Kidney tubule cell (primary cell): ENCODE data around the gene TMEM220.

Experiments
- DNase-seq: peaks from one replicate; pipeline ENCODE4 v3.0.0-alpha.2; 2018; ENCODE audit warnings: low spot score

Gene TMEM220

DNA sequence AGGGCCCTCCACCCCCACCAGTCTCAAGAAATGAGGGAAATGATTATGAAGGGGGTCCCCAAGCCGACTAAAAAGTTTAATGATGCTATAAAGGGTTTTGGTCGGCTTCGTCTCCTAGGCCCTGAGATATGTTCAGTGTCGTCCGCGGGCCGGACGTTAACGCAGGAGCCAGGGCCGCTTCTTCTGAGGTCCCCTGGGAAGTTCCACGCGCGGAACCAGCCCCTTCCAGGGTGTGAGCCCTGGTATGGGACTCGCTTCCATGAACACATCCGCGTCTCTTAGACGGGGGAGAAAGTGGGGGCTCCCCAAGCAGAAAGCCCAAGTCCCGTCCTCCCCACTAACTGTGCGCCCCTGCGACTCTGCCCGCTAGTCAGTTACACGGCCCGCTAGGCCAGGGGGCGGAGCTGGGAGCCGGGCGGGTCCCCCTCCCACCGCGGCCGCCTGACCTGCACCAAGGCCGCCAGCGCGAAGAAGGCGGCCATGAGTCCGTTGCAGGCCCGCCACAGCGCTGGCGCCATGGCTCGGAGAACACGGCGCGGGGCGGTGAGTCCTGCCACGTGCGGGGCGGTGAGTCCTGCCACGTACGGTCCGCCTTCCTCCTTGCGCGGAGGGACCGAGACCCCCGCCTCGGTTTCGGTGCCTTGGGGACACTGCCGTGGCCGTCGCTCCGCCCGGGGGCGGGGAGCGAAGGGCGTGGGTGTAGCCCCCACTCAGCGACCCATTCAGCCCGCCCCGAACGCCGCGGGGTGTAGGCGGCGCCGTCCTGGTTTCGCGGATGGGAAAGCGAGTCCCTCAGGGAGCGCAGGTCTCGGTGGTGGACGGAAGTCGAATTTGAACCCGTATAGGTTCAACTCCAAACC, at the start of gene TMEM220:
Gene TMEM220, minus strand, starts transcription at position 690 of the 860 bp plus-strand sequence. Its CDS starts 172 bp downstream, at position 518.
- DNase-seq = peak; percentile 75

DNA sequence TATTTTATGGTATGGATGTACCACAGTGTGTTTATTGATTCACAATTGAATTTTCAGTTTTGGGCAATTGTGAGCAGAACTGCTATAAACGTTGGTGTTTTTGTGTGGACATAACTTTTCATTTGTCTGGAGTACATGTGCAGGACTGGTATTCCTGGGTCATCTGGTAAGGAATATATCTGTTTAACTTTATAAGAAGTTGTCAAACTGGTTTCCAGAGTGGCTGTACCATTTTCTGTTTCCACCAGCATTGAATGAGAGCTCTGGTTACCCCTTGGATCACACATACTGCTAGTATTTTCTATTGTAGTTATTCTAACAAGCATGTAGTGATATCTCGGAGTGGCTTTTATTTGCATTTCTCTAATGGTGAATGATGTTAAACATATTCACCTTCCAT, 49.8 kb upstream of the TMEM220 start:
- DNase-seq = no peak

DNA sequence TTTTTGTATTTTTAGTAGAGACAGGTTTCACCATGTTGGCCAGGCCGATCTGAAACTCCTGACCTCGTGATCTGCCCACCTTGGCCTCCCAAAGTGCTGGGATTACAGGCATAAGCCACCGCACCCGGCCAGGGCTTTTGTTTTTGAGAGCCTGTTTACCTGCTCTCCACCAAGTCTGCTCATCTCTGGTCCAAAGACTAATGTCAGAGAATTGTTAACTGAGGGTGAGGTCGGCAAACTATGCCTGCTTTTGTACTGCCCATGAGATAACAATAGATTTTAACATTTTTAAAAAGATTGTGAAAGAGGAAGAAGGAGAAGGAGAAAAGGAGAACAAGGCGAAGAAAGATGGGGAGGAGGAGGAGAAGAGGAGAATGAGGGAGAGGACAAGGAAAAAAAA, 48.1 kb upstream of the TMEM220 start:
- DNase-seq = no peak

DNA sequence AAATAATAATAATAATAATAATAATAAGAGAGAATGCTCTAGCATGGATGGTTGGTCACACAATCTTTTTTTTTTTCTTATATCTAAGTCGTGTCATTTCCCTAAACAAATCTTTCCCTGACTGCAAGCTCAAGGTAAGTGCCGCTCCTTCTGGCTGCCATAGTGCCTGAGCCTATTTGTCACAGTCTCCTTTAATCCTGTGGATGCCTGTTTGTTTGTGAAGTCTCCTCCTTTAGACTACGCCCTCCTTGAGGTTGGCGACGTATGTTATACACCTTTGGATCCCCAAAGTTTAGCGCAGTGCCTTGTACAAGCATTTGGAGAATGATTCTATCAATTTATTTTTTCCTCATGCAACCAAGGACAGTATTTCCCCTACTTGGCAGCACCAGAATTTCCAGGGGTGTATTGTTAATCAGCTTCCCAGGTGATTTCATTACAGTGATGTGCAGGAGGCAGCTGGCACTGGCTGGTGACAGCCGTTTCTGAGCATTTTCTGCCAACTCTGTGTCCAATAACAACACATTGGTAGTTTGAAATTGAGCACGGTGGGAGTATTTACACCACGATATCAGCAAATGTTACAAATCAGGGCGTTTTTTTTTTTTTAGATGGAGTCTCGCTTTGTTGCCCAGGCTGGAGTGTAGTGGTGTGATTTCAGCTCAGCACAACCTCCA, 47.4 kb upstream of the TMEM220 start:
- no peak for DNase-seq

DNA sequence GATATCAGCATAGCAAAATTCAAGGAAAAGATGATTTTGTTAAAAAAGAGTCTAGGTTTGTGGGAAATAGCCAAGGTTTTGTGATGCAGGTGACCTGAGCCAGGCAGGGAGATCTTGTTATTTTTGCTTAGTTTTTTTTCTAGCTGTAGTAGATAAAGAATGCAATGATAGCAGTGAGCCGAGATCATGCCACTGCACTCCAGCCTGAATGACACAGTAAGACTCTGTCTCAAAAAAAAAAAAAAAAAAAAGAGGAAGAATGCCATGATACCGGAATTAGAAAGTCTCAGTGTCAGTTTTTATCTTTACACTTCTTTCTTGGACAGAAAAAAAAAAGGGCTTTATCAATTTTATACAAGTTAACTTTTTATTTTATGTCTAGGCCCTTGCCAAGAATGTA, 46.6 kb upstream of the TMEM220 start:
- no peak for DNase-seq

DNA sequence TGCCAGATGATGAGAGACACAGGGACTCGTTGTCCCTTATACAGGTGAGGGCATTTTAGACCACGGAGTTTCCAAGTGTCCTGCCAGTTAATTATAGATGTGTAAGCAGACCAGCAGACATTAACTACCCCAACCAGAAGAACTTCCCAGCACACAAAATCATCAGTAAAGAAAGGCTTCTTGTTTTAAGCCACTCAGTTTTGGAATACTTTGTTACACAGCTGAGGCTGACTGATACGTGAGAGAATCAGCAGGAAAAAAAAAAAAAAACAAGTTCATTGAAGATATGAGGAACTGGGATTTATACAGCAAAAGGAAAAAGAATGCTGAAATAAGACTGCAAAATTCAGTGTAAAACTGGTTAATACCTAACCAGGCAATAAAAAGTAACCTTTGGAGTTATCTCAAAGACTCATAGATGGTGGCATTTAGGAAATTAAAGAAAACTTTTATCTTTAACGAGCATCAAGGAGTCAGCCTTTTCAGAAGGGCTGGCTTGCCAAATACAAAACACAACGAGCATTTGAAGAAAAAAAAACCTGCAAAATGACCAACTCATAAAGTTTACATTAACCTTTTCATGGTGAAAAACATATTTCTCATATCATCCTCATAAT, 46.0 kb upstream of the TMEM220 start:
- no peak for DNase-seq

DNA sequence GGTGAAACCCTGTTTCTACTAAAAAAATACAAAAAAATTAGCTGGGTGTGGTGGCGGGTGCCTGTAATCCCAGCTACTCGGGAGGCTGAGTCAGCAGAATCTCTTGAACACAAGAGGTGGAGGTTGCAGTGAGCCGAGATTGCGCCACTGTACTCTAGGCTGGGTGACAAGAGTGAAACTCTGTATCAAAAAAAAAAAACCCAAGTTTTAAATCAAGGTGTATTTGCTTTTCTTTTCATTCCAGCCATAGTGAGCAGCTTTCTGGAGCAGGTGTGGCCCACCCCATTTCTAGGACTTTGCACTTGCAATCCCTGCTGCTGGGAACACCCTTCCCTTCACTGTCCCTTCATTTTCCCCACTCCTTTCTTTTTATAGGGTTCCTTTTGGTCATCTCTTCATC, 45.2 kb upstream of the TMEM220 start:
- no peak for DNase-seq

DNA sequence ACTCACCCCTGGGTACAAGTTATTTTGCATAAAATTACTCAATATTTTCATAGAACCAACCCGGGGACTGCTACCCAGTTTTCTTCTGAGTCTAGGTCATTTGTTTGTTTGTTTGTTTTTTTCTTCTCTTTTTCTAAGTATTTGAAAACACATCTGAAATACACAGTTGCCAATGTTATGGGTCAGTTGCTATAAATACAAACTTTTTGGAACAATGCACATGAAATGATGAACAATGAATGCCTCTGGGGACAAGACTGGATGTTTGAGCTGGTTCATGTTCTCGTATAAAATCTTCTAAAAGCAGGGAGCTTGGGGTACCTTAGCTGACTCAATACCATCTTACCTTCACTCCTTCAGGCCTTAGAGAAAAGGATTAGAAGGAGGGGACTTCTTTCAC, 43.6 kb upstream of the TMEM220 start:
- no peak for DNase-seq

DNA sequence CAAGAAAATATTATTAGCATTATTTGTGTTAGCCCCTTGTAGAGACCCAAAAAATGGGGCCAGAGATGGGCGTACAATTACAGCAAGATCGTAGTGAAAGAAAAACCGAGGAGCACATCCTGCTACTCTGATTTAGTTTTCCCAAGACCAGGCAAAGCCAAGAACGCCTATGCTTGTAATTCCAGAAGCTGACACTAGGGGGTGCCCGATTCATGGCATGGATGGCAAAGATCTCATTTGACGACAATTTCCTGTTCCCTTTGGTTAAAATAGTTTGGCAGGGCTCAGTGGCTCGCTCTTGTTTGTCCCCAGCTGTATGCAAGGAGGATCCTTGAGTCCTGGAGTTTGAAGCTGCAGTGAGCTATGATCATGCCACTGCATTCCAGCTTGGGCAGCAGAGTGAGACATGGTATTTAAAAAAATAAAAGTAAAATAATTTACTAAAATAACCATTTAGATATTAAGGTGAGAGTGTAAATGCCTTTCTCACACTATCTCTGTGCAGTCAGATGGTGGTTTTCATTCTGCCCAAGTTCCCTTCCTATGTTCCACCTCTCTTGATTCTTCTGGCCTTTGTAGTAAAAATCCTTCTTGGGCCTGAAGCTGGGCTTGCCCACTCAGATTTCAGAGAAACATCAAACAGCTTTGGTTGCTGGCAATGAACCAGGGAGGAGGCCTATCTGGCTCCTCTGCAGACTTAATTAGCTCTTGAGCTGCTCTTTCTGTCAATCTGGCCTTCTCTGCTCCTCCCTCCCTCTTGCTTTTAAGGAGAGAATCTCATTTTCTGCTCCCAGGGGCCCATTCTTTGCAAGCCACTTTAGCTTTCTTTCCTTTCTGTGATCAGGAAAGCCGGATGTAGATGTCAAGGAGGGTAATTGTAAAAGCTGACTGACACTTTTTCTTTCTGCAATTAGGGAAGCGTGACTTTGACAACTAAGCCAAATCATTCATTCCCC, 42.9 kb upstream of the TMEM220 start:
- DNase-seq = peak; percentile 34

DNA sequence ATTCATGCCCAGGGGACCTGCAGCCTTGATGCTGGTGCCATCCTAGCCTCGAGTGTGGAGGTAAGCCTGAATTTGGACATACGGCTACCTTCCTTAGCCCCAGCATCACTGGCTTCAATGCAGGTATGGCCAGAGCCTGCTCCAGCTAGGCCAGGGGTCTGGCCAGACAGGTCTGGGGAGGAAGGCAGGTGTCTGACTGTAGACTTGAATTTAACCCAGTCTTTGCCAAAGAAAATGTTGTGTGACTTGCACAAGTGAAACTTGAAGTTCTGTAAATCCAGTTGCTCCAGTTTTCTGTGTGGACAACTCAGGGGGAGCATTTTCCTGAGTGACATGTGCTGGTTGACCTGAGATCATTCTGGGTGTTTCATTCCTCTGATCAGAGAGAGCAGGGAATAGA, 41.3 kb upstream of the TMEM220 start:
- DNase-seq = no peak

DNA sequence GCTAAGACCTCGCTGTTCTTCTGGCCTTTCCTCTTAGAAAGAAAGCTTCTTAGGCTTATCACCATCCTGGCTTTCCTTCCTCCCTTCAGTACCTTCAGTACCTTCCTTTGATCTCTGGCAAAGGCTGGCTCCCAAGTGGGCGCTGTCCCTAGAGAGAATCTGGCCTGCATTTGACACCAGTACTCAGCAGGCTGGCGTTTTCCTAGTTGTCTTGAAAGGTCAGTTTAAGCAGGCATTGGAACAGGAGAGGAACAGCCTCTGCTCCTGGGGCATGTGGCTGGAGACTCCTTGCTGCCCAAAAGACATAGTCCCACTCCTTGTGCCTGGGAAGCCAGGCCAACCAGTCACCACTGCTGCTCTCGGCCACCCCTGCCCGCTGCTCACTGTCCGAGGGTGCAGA, 40.0 kb upstream of the TMEM220 start:
- no peak for DNase-seq

DNA sequence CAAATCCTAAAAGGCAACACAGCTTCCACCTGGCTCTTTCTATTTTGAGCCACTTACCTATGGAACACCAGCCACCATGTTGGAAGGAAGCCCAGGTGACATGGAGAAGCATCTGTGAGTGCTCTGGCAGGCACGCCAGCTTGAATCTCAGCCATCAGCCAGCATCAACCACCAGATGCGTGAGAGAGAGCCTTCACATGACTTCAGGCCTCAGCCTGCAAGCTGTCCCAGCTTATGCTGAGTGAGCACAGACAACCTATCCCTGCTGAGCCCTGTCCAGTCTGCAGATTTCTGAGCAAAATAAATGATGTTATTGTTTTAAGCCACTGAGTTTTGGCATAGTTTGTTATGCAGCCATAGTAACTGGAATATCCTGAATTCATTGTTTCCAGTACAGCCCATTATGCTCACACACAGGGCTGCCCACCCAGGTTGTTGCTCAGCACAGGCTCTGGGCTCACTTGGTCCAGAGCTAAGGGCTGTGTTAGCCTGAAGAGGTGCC, 39.0 kb upstream of the TMEM220 start:
- DNase-seq = no peak

DNA sequence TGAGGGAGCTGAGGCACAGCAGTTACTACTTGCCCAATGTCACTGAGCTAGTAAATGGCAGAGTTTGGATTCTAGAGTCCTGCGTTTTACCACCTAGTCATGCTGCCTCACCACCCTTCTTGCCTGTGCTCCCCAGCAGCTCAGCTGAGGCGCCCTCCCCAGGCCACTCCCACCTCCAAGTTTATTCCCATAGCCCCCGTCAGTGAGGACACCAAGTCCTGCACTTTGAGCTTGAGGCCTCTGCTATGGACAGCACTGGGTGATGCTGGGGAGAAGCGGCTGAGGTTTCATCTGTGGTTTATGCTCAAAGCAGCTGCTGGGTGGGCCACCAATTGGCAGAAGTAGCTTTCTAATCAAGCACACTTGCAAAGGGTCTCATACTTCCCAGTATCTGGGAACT, 37.4 kb upstream of the TMEM220 start:
- DNase-seq = no peak

DNA sequence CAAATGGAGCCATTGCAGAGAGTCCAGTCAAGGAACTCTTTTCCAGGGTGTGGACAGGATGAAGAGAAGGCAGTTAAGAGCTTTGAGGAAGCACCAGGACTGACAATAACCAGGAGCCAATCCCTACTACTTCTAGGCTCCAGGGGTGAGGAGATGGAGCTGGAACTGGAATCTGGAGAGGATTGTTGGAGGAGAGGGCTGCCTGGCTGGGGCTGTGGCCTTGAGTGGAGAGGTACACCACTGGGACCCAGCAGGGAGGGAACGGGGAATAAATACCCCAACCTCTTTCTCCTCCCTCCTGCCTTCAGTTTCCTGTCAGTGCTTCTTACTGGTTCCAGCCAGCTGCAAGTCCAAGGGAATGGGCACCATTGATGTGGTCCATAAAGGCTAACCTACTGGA, 32.2 kb upstream of the TMEM220 start:
- DNase-seq = no peak

DNA sequence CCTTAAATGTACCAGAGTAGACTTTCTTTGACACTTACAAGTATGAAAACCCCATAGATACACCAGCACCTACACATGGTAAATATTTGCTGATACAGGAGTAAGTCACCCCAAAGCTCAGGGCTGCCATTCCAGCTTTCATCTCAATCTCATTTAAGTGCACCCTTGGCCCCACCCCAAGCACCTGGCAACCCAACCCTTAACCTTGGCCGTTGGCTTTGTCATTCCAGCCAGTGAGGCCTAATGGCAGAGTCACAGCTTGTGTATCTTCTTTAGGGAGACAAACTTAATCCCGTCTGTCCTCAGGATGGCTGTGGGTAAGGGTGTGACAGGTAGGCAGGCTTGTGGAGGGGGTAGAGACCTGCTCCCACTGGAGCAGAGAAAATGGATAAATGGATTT, 31.5 kb upstream of the TMEM220 start:
- no peak for DNase-seq

DNA sequence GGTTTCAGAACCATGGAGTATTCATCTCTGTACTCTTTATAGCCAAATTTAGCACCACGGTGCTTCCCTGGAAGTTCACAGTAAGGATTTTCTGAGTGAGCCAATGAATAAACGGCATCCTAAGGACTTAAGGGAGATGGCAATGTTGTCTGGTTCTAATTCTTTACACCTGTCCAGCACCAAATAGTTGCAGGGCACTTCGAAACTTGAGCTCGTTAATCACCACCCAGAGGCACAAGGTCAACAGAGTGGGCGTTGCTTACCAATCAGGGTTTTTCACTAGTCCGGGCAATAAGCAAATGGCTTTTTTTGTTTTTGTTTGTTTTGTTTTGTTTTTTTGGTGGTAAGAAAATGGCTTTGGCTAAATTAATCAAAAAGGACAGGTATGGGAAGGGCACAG, 28.2 kb upstream of the TMEM220 start:
- no peak for DNase-seq

DNA sequence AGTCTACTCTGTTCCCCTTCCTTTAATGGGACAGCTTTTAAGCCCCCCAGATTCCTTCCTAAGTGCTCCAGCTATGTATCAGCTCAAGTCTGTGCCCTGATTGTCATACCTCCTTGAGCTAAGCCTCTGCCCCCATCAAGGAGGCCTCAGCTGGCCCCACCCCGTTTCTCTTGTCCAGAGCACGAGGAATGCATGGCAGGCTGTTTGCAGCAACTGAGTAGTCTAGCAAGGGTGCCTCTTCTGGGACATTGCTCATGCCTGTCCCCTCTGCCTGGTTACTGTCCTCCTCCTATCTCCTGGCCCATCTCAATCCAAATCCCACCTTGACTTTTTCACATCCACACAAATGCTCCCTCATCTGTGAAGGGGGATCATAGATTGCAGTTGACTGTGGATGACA, 27.8 kb upstream of the TMEM220 start:
- DNase-seq = no peak

DNA sequence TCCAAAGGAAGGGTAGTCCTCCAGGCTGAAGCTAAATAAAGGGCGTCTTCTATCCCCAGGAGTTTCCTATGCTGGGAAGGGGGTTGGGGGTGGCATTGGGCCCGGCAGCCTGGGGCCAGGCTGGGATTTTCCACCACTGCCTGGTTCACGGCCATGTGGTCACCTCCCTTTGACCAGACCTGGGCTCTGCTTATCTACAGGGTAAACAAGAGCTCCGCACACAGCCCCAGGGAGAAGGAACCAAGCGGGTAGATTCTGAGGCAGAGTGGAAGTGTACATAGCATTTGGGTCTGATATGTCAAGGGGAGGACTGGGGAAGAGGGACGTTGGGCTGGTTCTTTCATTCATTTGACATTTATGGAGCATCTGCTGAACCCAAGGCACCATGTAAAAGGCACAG, 27.2 kb upstream of the TMEM220 start:
- DNase-seq = no peak

DNA sequence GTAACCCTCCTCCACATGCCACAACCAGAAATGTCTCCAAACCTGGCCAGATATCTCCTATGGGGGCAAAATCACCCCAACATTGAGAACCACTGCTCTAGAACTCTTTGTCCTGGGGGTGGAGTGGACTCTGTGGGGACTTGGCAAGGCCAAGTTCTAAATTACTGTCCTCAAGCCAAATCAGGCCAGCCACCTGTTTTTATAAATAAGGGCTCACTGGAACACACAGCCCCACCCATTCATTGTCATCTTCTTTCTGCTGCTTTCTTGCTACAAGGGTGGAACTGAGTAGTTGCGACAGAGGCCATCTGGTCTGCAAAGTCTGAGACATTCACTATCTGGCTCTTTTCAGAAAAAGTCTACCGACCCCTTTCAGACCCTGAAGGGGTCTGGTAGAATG, 26.8 kb upstream of the TMEM220 start:
- no peak for DNase-seq

DNA sequence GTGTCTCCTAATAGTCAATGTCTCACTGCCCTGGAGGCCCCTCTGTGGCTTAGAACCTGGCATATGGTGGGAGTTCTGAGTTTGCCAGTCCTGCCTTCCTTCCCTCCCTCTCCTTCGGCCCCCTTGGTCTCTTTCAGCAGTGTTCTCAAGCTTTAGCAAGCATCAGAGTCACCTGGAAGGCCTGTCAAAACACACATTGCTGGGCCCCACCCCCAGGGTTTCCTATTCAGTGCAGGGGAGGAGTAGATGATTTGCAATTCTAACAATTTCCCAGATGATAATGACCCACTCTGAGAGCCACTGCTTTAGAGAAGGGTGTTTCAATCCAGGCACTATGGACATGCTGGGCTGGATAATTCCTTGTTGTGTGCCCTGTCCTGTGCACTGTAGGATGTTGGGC, 26.4 kb upstream of the TMEM220 start:
- no peak for DNase-seq

DNA sequence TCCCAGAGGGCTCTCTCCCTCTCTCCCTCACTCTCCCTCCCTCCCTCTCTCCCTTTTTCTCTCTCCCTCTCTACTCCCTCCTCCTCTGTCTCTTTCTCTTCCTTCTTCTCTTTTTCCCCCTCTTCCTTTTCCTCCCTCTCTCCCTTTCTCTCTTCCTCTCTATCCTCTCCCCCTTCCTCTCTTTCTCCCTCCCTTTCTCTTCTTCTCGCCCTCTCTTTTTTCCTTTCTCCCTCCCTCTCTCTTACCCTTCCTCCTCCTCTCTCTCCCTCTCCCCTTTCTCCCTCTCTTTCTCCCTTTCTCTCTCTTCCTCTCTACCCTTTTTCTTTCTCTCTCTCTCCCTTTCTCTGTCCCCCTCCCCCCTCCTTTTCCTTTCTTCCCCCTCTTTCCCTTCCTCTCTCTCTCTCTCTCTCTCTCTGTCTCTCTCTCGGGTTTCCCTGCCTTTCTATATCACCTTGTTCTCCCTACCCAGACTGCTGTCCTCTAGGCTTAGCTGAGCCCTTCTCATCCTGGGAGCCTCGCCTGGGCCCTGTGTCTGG, 25.8 kb upstream of the TMEM220 start:
- no peak for DNase-seq
